ENCODE results near the gene ALG3.

Gene ALG3

DNA sequence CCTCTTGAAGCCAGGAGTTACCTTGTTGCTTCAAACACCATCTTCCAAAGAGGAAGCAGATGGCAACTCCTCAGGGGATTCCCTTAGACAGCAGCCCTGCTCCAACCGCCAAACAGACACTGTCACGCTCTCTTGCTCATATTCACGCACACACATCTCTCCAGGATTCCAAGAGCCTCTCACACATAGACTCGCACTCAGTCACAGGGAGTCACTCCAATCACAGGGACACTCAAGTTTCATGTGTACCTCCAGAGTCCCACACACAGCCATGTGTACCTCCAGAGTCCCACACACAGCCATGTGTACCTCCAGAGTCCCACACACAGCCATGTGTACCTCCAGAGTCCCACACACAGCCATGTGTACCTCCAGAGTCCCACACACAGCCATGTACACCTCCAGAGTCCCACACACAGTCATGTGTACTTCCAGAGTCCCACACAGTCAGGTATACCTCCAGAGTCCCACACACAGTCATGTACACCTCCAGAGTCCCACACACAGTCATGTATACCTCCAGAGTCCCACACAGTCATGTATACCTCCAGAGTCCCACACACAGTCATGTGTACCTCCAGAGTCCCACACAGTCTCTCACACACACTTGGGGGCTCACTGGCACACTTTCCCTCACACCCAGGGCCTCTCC, 13.3 kb downstream of the ALG3 start:
- no peak for DNase-seq (ENCODE audit: low read depth in 2 of 2)

DNA sequence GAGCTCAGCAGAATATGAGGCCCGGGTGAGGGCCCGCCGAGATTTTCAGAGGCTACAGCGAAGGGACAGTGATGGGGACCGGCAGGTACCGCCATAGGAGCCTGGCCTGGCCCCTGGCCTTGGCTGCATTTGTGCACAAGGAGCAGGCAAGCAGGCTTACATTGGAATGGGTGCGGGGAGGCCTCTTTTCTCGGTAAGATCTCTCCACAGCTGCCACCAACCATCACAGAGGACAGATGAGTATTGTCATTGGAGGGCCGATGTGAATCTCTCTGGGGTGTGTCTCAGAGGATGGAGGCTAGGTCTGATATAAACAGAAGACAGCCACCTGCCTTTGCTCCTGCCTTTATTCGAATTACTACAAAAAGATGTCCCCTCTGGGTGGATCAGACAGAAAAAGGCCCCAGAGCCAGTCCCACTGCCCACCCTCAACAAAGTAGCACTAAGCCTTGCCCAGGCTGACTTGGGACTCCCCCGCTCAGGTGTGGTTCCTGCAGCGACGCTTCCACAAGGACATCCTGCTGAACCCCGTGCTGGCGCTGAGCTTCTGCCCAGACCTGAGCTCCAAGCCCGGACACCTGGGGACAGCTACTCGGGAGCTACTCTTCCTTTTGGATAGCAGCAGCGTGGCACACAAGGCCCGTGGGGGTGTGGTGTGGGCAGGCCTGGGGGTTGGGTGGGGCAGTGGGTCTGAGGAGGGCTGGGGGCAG, 13.9 kb downstream of the ALG3 start:
- no peak for DNase-seq (ENCODE audit: low read depth in 2 of 2)

DNA sequence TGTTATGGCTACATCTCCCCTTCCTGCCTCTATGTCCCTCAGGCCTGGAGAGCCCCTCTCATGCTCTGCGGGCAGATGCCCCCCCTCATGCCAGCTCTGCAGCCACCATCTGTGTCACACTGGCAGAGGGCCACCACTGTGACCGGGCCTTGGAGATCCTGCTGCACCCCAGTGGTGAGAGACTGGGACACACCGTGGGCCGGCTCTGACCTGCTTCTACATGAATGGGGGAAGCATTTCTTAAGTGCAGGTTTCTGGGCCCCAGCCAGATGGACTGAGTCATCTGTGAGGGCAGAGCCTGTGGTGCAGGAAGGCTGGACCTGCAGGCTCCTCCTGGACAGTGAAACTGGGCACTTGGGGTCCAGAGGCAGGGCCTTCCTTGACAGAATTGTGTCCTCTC, 14.5 kb downstream of the ALG3 start:
- DNase-seq (ENCODE audit: low read depth in 2 of 2), result no peak

GRCh38 chr3:184233127-184233843, 15.5 kb downstream of the ALG3 start:
- no peak for DNase-seq (ENCODE audit: low read depth in 2 of 2)

- DNase-seq (ENCODE audit: low read depth in 2 of 2), result no peak
Observed at GRCh38 chr3:184231671-184232070, 17.1 kb downstream of the ALG3 start.

DNA sequence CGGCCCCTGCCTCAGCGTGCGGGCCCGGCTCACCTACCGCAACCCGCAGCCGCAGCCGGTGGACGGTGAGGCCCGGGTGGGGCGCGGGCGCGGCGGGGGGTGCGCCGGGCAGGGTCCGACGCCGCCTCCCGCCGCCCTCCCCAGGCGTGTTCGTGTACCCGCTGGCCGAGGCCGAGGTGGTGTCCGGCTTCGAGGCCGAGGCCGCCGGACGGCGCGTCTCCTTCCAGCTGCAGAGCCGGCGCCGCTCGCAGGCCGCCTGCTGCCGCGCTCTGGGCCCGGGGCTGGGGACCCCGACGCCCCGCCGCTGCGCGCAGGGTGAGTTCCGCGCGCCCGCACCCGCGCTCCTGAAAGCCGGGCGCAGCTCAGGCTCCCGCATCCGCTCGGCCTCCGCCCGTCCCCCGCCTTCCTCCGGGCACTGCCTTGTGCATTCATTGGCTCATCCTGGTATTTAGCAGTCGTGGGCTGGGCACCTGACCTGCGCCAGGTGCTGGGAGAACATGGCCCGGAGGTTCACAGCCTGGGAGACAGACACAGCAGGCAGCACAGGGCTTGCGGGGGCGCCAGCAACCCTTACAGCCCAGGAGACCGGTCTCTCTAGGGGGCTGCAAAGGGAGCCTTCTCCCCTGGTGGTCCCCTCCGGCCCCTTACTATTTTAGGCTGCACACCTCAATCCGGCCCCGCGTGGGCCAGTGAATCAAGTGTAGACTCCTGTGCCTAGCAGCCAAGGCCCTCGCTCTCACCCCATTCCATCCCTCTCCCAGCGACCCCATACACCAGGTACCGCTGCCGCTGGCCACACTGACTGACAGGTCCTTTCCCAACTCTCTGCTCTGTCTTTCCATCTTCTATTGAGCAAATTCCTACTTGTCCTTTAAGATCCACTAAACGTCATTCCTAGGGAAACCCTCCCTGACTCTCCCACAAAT, 17.9 kb downstream of the ALG3 start:
- DNase-seq (ENCODE audit: low read depth in 2 of 2), result no peak

- no peak for DNase-seq (ENCODE audit: low read depth in 2 of 2)
Observed at GRCh38 chr3:184230081-184230602, 18.6 kb downstream of the ALG3 start.

- peak; percentile 18 to 54 for DNase-seq (ENCODE audit: low read depth in 2 of 2)
Observed at GRCh38 chr3:184229394-184230080, 19.2 kb downstream of the ALG3 start, which contains the start of gene VWA5B2. Gene VWA5B2, plus strand, starts transcription at chr3:184229585. Its CDS starts 944 bp downstream, at chr3:184230529.

- no peak for DNase-seq (ENCODE audit: low read depth in 2 of 2)
Observed at GRCh38 chr3:184228376-184229137, 20.2 kb downstream of the ALG3 start.

- DNase-seq (ENCODE audit: low read depth in 2 of 2), result peak in 1 of 2 donors; percentile 36
Observed at GRCh38 chr3:184227481-184227935, 21.3 kb downstream of the ALG3 start.

DNA sequence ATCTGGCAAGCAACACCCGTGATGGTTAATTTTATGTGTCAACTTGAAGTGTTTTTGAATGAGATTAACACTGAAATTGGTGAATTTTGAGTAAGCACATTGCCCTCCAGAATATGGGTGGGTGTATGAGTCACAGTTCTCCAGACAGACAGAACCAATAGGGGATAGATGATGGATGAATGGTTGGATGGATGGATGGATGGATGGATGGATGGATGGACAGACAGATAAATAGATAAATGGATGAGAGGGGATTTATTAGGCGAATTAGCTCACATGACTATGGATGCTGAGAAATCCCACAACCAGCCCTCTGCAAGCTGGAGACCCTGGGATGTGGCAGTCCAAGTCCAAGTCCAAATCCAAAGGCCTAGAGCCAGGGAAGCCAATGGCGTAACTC, 24.8 kb downstream of the ALG3 start:
- DNase-seq (ENCODE audit: low read depth in 2 of 2), result no peak

DNA sequence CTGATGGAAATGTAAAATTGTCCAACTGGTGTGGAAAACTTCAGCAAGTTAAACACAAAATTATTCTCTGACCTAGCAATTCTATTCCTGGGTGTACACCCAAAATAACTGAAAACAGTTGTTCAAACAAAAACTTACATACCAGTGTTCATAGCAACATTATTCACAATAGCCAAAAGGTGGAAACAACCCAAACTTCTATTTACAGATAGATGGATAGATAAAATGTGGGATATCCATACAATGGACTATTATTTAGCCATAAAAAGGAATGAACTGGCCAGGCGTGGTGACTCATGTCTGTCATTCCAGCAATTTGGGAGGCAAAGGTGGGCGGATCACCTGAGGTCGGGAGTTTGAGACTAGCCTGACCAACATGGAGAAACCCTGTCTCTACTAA, 26.2 kb downstream of the ALG3 start:
- no peak for DNase-seq (ENCODE audit: low read depth in 2 of 2)

DNA sequence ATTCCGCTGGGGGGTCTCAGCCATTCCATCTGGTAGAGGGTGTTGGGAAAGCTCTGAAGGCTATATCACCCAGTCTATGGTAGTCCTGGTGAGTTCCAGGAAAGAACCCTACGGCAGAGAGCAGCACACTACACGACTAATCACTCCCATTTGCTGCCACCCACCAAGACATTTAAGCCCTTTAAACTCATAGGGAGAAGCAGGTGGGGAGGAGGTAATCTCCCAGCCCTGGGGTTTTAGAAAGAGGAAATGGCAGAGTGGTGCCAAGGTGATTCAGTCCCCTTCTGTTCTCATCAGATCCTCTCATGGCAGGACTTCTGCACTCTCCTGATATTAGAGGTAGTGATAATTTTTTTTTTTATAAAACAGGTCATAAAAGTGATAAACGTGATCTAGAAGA, 29.9 kb downstream of the ALG3 start:
- DNase-seq (ENCODE audit: low read depth in 2 of 2), result no peak

DNA sequence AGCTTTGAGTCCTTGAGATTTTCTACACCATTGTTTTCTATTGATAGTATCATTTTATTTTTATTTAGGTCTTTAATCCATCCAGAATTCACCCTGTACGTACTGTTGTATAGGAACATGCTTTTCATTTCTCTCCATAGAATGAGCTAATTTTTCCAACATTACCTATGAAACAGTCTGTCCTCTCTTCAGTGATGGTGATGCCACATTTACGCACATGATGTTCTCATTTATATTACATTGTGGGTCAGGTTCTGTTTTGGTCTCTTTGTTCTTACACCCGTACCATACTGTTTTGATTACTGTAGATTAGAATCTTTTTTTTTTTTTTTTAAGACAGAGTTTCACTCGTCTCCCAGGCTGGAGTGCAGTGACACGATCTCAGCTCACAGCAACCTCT, 37.0 kb downstream of the ALG3 start:
- no peak for DNase-seq (ENCODE audit: low read depth in 2 of 2)

- no peak for DNase-seq (ENCODE audit: low read depth in 2 of 2)
Observed at GRCh38 chr3:184211297-184211696, 37.5 kb downstream of the ALG3 start.

GRCh38 chr3:184209146-184209923, 39.4 kb downstream of the ALG3 start:
- DNase-seq (ENCODE audit: low read depth in 2 of 2), result no peak

DNA sequence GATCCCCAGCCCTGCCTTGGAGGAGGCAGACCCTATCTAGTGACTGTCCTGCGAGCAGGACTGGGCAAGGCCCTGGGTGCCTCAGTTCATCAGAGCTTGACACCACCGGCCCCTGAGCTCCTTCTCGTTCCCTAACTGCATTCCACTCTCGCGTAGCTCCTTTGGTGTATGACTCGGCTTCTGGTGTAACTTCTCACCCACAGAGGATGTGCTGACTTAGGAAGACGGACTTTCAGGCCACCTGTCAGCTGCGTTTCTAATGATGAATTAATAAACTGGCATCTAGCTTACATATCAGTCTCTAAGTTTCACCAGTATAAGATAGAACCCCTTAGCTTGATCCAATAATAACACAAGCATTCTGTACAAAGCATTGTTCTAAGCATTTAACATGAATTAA, 45.2 kb downstream of the ALG3 start:
- no peak for DNase-seq (ENCODE audit: low read depth in 2 of 2)

DNA sequence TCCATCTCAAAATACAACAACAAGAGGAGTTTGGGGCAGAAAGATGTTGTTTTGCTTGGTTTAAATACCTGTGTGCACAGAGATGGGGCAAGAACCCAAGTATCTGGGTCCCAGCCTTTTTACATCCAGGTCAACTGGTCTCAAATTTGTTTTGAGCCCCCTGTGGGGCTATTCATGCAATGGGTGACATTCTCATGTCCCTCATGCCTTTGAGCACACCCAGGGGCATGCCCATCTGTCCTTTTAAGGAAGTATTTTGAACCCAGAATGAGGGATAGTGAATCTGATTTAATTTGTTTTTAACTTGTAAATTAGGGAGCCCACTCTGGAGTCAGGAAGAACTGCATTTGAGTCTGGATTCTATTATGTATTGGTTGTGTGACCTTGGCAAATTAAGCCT, 47.9 kb downstream of the ALG3 start:
- no peak for DNase-seq (ENCODE audit: low read depth in 2 of 2)

GRCh38 chr3:184198509-184198908, 50.3 kb downstream of the ALG3 start:
- DNase-seq (ENCODE audit: low read depth in 2 of 2), result no peak
